ENCODE data around the gene ZNF609. TPM values are rescaled to one million over a fixed set of nuclear protein-coding genes. Genes with fewer than 3 reads are reported as not detected.

The ZNF609 gene
- total RNA-seq, 1 donor from 2014 or later = 80.5 TPM

DNA sequence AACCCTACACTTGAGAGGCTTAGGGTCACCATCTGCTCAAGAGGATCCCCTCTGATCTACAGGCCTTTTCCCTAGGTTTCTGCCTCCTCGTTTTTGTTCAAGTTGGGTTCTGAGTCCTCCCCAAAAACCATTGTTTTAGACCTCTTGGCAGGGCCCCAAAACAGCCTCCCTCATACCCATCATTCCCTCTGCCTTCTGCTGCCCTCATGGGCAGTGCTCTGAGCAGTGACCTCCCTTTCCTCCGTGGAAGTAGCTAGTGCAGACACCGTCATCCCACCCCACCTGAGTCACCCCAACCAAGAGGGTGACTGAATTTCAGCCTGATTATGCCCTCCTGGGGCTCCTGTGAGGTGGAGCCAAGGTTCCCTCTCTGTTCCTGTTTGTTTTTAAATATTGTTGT is 223.0 kb downstream of the ZNF609 start:
- no peaks in the 10 kb centered on the region for H3K36me3 Mint-ChIP-seq (ENCODE audit: unreplicated experiment)
- TF ChIP-seq, protein P1, sequence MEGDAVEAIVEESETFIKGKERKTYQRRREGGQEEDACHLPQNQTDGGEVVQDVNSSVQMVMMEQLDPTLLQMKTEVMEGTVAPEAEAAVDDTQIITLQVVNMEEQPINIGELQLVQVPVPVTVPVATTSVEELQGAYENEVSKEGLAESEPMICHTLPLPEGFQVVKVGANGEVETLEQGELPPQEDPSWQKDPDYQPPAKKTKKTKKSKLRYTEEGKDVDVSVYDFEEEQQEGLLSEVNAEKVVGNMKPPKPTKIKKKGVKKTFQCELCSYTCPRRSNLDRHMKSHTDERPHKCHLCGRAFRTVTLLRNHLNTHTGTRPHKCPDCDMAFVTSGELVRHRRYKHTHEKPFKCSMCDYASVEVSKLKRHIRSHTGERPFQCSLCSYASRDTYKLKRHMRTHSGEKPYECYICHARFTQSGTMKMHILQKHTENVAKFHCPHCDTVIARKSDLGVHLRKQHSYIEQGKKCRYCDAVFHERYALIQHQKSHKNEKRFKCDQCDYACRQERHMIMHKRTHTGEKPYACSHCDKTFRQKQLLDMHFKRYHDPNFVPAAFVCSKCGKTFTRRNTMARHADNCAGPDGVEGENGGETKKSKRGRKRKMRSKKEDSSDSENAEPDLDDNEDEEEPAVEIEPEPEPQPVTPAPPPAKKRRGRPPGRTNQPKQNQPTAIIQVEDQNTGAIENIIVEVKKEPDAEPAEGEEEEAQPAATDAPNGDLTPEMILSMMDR (IDR thresholded peaks at IDR 0.05; ENCODE audit: partially characterized antibody, unreplicated experiment) = no peak
- peaks cover 14% of the 10 kb centered on the region for H3K27me3 Mint-ChIP-seq (ENCODE audit: unreplicated experiment)
- H3K27ac Mint-ChIP-seq (ENCODE audit: unreplicated experiment) = no peak overlapping the region
- peaks cover 17% of the 10 kb centered on the region for H3K9me3 Mint-ChIP-seq (ENCODE audit: unreplicated experiment)
- H3K4me3 Mint-ChIP-seq (ENCODE audit: unreplicated experiment) = no peak overlapping the region
- H3K4me1 Mint-ChIP-seq (ENCODE audit: low read depth, unreplicated experiment) = peaks cover 15% of the 10 kb centered on the region
- DNase-seq = no peak

DNA sequence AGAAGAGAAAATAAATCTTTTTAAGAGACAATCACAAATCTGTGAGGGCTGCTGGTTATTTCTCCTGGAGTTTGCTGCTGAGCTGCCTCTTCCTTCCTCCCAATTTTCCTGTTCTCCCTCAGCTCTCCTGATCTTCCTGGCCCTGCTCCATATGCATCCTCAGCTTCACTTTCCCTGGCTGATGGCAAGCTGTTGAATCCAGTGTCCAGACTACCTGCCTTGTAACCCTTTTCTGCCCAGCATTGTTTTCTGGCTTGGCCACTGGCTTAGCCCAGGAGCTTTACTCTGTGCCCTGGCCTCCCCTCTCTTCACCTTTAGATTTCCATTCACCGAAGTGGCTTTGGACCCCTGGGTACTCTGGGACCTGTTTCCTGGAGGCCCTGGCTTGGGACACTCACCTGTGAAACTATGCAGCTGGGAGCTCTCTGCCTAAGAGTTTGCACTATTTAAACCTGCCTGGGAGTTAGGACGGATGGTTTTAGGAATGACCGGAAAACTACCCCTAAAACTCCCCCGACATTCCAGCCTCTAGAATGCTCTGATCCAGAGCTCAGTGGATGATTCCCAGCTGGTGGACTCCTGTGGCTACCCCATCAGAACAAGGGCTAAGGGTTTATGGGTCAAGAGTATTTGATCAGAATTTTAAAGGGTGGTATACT is 225.0 kb downstream of the ZNF609 start:
- Mint-ChIP-seq H3K27me3 (ENCODE audit: unreplicated experiment) (peaks cover 17% of the 10 kb centered on the region), H3K36me3 (ENCODE audit: unreplicated experiment) (no peaks in the 10 kb centered on the region)
- no peak for DNase-seq

DNA sequence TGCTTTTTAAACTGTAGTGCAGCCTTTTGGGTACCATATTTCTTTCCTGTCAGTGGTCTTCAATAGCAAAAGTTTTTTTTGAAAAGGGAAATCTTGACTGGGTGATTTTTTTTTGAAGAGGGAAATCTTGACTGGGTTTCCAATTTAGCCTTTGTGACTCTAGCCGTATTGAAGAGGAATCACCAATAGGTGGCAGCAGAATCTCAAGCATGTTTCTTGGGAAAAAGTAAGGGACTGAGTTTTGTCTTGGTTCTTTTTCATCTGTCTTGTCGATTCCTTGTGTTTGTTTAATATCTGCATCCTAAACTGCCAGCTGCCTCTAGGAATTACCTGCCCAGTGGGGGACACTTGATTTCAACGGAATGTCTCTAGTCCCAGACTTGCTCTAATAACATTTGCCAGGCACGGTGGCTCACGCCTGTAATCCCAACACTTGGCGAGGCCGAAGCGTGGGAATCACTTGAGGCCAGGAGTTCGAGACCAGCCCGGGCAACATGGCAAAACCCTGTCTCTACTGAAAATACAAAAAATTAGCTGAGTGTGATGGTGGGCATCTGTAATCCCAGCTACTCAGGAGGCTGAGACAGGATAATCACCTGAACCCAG is 225.9 kb downstream of the ZNF609 start:
- no peak overlapping the region for H3K4me3 Mint-ChIP-seq (ENCODE audit: unreplicated experiment)
- peaks cover 20% of the 10 kb centered on the region for H3K27me3 Mint-ChIP-seq (ENCODE audit: unreplicated experiment)
- peaks cover 21% of the 10 kb centered on the region for H3K9me3 Mint-ChIP-seq (ENCODE audit: unreplicated experiment)
- no peaks in the 10 kb centered on the region for H3K36me3 Mint-ChIP-seq (ENCODE audit: unreplicated experiment)
- DNase-seq = no peak
- peak overlapping the region; percentile 50 for H3K27ac Mint-ChIP-seq (ENCODE audit: unreplicated experiment)
- TF ChIP-seq, protein P1 (IDR thresholded peaks at IDR 0.05; ENCODE audit: partially characterized antibody, unreplicated experiment) = peak; percentile 78
- H3K4me1 Mint-ChIP-seq (ENCODE audit: low read depth, unreplicated experiment) = peaks cover 17% of the 10 kb centered on the region

More for the DNA sequence above, 225.0 kb downstream of the ZNF609 start:
- TF ChIP-seq, protein P1 (IDR thresholded peaks at IDR 0.05; ENCODE audit: partially characterized antibody, unreplicated experiment) = no peak
- Mint-ChIP-seq H3K27ac (ENCODE audit: unreplicated experiment) (no peak overlapping the region), H3K4me1 (ENCODE audit: low read depth, unreplicated experiment) (peaks cover 15% of the 10 kb centered on the region), H3K9me3 (ENCODE audit: unreplicated experiment) (peaks cover 17% of the 10 kb centered on the region), H3K4me3 (ENCODE audit: unreplicated experiment) (no peak overlapping the region)

DNA sequence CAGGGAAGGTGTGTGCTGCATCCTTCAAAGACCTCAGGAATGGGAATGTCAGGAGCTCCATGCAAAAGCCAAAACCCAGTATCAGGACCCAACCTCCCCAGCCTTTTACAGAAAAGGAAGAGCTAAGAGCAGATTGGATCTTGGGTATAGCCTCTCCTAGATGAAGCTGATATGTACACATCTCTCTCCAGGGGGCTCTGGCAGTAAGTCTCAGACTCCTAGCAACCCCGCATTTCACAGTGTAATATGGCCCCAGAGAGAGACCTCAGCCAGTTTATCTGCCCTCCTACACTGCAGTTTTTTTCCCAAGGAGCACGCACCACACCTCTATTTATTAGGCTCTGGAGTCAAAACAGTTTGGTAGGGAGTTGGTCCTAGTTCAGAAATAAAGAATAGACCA is 226.8 kb downstream of the ZNF609 start:
- H3K4me1 Mint-ChIP-seq (ENCODE audit: low read depth, unreplicated experiment) = peaks cover 16% of the 10 kb centered on the region
- H3K9me3 Mint-ChIP-seq (ENCODE audit: unreplicated experiment) = peaks cover 20% of the 10 kb centered on the region
- H3K4me3 Mint-ChIP-seq (ENCODE audit: unreplicated experiment) = no peak overlapping the region
- no peaks in the 10 kb centered on the region for H3K36me3 Mint-ChIP-seq (ENCODE audit: unreplicated experiment)
- TF ChIP-seq, protein P1 (IDR thresholded peaks at IDR 0.05; ENCODE audit: partially characterized antibody, unreplicated experiment) = no peak
- no peak for DNase-seq
- H3K27ac Mint-ChIP-seq (ENCODE audit: unreplicated experiment) = peak overlapping the region; percentile 78
- H3K27me3 Mint-ChIP-seq (ENCODE audit: unreplicated experiment) = peaks cover 27% of the 10 kb centered on the region

DNA sequence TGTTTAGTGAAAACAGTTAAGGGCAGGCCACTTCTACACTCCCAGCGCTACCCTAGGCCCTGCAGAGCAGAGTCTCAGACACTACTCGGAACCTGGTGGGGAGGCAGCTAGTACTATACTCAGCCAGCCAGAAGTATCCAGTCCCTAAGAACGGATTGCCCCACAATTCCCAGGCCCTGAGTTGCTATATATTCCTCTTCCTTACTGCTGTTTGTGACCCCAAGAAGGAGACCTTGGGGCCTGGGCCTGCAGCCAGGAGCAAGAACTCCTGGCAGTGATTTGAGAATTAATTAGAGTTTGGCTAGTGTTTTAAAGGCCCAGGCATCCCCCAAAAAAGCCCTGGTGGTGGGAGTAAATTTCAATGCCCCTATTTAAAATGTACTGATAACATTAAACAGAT is 227.3 kb downstream of the ZNF609 start:
- TF ChIP-seq, protein P1 (IDR thresholded peaks at IDR 0.05; ENCODE audit: partially characterized antibody, unreplicated experiment) = no peak
- peak overlapping the region; percentile 78 for H3K27ac Mint-ChIP-seq (ENCODE audit: unreplicated experiment)
- H3K27me3 Mint-ChIP-seq (ENCODE audit: unreplicated experiment) = peaks cover 27% of the 10 kb centered on the region
- no peak for DNase-seq
- H3K36me3 Mint-ChIP-seq (ENCODE audit: unreplicated experiment) = no peaks in the 10 kb centered on the region
- peaks cover 13% of the 10 kb centered on the region for H3K4me1 Mint-ChIP-seq (ENCODE audit: low read depth, unreplicated experiment)
- H3K4me3 Mint-ChIP-seq (ENCODE audit: unreplicated experiment) = no peak overlapping the region
- peaks cover 20% of the 10 kb centered on the region for H3K9me3 Mint-ChIP-seq (ENCODE audit: unreplicated experiment)

All from glutamatergic neuron (in vitro differentiated cells).